Measurements from ENCODE around the gene MRPL3.

DNA sequence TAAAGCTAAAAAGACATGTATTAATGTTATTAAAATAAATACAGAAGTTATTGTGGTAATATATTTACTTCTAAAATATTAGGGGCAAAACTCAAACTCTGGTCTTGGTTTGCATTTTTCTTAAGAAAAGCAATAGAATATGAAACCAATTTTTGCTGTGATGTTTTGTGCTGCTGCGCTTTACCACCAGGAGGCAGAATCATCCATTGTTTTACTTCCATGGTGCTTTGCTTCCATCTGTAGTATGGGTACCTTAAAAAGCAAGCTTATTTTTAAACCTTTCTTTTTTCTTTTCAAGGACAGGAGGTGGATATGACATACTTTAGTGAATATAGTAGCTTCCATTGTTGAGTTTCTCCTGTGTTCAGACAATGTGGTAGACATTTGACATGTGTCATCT, 46.6 kb upstream of the MRPL3 start:
- TF ChIP-seq TAF1 (IDR thresholded peaks at IDR 0.05; ENCODE audit: borderline replicate concordance, low read depth, low read length) (no peak), POLR2AphosphoS5 (IDR thresholded peaks at IDR 0.05; ENCODE audit: low read depth, low read length) (no peak)
- TF ChIP-seq, protein P1, sequence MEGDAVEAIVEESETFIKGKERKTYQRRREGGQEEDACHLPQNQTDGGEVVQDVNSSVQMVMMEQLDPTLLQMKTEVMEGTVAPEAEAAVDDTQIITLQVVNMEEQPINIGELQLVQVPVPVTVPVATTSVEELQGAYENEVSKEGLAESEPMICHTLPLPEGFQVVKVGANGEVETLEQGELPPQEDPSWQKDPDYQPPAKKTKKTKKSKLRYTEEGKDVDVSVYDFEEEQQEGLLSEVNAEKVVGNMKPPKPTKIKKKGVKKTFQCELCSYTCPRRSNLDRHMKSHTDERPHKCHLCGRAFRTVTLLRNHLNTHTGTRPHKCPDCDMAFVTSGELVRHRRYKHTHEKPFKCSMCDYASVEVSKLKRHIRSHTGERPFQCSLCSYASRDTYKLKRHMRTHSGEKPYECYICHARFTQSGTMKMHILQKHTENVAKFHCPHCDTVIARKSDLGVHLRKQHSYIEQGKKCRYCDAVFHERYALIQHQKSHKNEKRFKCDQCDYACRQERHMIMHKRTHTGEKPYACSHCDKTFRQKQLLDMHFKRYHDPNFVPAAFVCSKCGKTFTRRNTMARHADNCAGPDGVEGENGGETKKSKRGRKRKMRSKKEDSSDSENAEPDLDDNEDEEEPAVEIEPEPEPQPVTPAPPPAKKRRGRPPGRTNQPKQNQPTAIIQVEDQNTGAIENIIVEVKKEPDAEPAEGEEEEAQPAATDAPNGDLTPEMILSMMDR (IDR thresholded peaks at IDR 0.05) = peak; percentile 57
- TF ChIP-seq, protein P2, sequence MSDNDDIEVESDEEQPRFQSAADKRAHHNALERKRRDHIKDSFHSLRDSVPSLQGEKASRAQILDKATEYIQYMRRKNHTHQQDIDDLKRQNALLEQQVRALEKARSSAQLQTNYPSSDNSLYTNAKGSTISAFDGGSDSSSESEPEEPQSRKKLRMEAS (IDR thresholded peaks at IDR 0.05; ENCODE audit: low read depth) = no peak
- TF ChIP-seq, protein P3, sequence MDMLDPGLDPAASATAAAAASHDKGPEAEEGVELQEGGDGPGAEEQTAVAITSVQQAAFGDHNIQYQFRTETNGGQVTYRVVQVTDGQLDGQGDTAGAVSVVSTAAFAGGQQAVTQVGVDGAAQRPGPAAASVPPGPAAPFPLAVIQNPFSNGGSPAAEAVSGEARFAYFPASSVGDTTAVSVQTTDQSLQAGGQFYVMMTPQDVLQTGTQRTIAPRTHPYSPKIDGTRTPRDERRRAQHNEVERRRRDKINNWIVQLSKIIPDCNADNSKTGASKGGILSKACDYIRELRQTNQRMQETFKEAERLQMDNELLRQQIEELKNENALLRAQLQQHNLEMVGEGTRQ (IDR thresholded peaks at IDR 0.05; ENCODE audit: borderline replicate concordance, low read depth, low read length) = no peak
